DOHH2 (cell line): Measurements from ENCODE around the gene GTF2F1.

Experiments used
- H3F3A ChIP-seq: fragments of 200-600 bp; sonication (generic), shearing (Covaris generic); 2 replicates; pipeline ENCODE4 v1.6.0; 2016; ENCODE audit warnings: antibody characterized with exemption, mild to moderate bottlenecking; ENCODE audit not compliant: control insufficient read depth, insufficient read depth
- H3K27ac ChIP-seq: fragments of 200-600 bp; sonication (generic); 2 replicates; pipeline ENCODE4 v1.5.1; 2014; ENCODE audit warnings: low read depth, mild to moderate bottlenecking, low read length, moderate library complexity
- H3K27me3 ChIP-seq: fragments of 200-600 bp; sonication (generic); 2 replicates; pipeline ENCODE4 v1.6.1; 2014; ENCODE audit warnings: mild to moderate bottlenecking, low read length, mixed read lengths; ENCODE audit not compliant: control insufficient read depth
- H3K36me3 ChIP-seq: fragments of 200-600 bp; sonication (generic); 2 replicates; pipeline ENCODE4 v1.6.1; 2014; ENCODE audit warnings: mild to moderate bottlenecking, low read length, moderate library complexity, mixed read lengths; ENCODE audit not compliant: control insufficient read depth
- H3K4me1 ChIP-seq: fragments of 200-600 bp; sonication (generic); 2 replicates; pipeline ENCODE4 v1.6.1; 2014; ENCODE audit warnings: mild to moderate bottlenecking, low read length, mixed read lengths; ENCODE audit not compliant: control insufficient read depth
- H3K4me2 ChIP-seq: fragments of 200-600 bp; sonication (generic); 2 replicates; pipeline ENCODE4 v1.6.0; 2014; ENCODE audit warnings: mild to moderate bottlenecking, low read length, moderate library complexity
- H3K4me3 ChIP-seq: fragments of 200-600 bp; sonication (generic); 2 replicates; pipeline ENCODE4 v1.5.1; 2014; ENCODE audit warnings: mild to moderate bottlenecking, low read length, mixed read lengths
- H3K79me2 ChIP-seq: fragments of 200-600 bp; sonication (generic); 2 replicates; pipeline ENCODE4 v1.6.1; 2014; ENCODE audit warnings: mild to moderate bottlenecking, low read length, mixed read lengths; ENCODE audit not compliant: control insufficient read depth
- H3K9me2 ChIP-seq: fragments of 200-600 bp; sonication (generic); replicated peaks from 2 replicates; pipeline ENCODE4 v1.6.1; 2014; ENCODE audit warnings: mild to moderate bottlenecking, low read length, mixed read lengths; ENCODE audit not compliant: control insufficient read depth
- H3K9me3 ChIP-seq: fragments of 200-600 bp; sonication (generic); 2 replicates; pipeline ENCODE4 v1.6.1; 2014; ENCODE audit warnings: antibody characterized with exemption, low read length, mixed read lengths; ENCODE audit not compliant: control insufficient read depth, insufficient read depth
- H4K20me1 ChIP-seq: fragments of 200-600 bp; sonication (generic); 2 replicates; pipeline ENCODE4 v1.6.0; 2014; ENCODE audit warnings: low read depth, mild to moderate bottlenecking, antibody characterized with exemption, low read length, moderate library complexity; ENCODE audit not compliant: control insufficient read depth, insufficient read depth
- EZH2phosphoT487 ChIP-seq: fragments of 200-600 bp; sonication (generic); IDR thresholded peaks from 2 replicates; pipeline ENCODE4 v1.6.1; 2017; ENCODE audit warnings: borderline replicate concordance, mild to moderate bottlenecking, antibody characterized with exemption, low read length, moderate library complexity, mixed read lengths
- TF ChIP-seq, protein P1 (sequence below): fragments of 200-600 bp; sonication (generic); IDR thresholded peaks from one replicate; pipeline ENCODE4 v1.5.1; 2014; ENCODE audit warnings: antibody characterized with exemption, mild to moderate bottlenecking, low read depth, low read length; ENCODE audit not compliant: poor library complexity, severe bottlenecking

Gene GTF2F1

DNA sequence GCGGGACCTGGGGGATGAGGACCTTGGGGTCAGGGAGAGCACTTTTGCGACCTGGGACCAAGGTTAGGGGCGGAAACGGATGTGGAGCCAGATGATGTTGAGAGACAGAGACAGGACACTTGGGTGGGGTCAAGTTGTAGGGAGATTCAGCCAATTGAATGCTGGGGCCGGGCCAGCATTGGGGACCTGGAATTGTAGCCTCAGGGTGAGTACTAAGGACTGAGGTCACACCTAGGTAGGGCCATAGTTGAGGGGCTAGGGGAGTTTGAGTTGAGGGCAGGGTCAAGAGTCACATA, 19.2 kb downstream of the GTF2F1 start:
- Histone ChIP-seq H3K79me2 (no peaks in the 10 kb centered on the region), H3K9me2 (no peaks in the 10 kb centered on the region), H3K4me3 (peak overlapping the region; percentile 78), H3F3A (0 out of 2 replicates have a peak, but pooled peaks cover 5% of the 10 kb centered on the region), H3K4me1 (peaks cover 13% of the 10 kb centered on the region), H4K20me1 (no peaks in the 10 kb centered on the region), H3K4me2 (peak overlapping the region; percentile 65), H3K9me3 (no peaks in the 10 kb centered on the region), H3K36me3 (peaks cover 7% of the 10 kb centered on the region), H3K27me3 (no peaks in the 10 kb centered on the region), H3K27ac (peak overlapping the region; percentile 29; the same call in 1 of the 2 replicates)
- TF ChIP-seq, protein P1, sequence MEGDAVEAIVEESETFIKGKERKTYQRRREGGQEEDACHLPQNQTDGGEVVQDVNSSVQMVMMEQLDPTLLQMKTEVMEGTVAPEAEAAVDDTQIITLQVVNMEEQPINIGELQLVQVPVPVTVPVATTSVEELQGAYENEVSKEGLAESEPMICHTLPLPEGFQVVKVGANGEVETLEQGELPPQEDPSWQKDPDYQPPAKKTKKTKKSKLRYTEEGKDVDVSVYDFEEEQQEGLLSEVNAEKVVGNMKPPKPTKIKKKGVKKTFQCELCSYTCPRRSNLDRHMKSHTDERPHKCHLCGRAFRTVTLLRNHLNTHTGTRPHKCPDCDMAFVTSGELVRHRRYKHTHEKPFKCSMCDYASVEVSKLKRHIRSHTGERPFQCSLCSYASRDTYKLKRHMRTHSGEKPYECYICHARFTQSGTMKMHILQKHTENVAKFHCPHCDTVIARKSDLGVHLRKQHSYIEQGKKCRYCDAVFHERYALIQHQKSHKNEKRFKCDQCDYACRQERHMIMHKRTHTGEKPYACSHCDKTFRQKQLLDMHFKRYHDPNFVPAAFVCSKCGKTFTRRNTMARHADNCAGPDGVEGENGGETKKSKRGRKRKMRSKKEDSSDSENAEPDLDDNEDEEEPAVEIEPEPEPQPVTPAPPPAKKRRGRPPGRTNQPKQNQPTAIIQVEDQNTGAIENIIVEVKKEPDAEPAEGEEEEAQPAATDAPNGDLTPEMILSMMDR: no peak
- TF ChIP-seq EZH2phosphoT487: no peak

DNA sequence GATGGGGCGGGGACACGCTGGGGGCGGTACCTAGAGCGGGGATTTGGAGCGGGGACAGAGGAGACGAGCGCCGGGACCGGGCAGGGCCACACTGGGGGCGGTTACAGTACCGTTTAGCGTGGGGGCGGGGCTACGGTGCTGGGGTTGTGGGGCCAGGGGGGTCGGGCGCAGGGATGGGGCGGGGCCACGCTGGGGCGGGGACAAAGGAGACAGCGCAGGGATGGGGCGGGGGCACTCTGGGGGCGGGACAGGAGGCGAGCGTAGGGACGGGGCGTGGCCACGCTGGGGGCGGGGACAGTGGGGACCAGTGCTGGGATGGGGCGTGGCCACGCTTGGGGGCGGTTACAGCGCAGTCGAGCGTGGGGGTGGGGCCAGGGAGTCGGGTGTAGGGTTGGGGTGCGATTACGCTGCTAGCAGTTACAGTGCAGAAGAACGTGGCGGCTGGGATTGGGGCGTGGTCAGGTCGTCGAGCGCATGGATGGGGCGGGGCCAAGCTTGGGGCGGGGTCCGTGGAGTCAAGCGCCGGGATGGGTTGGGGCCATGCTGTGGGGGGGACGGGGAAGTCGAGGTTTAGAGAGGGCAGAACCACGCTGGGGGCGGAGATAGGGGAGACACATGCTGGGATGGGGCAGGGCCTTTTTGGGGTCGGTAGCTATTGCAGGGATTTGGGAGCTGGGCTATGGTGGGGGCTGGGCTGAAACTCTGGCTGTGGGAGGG, 19.7 kb downstream of the GTF2F1 start:
- 0 out of 2 replicates have a peak, but pooled peaks cover 5% of the 10 kb centered on the region for H3F3A ChIP-seq
- H3K4me3 ChIP-seq: peak overlapping the region; percentile 98
- peak overlapping the region; percentile 67 for H3K4me2 ChIP-seq
- peak overlapping the region; percentile 83 for H3K27ac ChIP-seq
- peaks cover 11% of the 10 kb centered on the region for H3K36me3 ChIP-seq
- no peaks in the 10 kb centered on the region for H3K27me3 ChIP-seq
- no peaks in the 10 kb centered on the region for H3K79me2 ChIP-seq
- TF ChIP-seq, protein P1: no peak
- no peak for TF ChIP-seq EZH2phosphoT487
- H3K4me1 ChIP-seq: peaks cover 13% of the 10 kb centered on the region
- H3K9me3 ChIP-seq: no peaks in the 10 kb centered on the region
- H4K20me1 ChIP-seq: no peaks in the 10 kb centered on the region
- H3K9me2 ChIP-seq: no peaks in the 10 kb centered on the region

DNA sequence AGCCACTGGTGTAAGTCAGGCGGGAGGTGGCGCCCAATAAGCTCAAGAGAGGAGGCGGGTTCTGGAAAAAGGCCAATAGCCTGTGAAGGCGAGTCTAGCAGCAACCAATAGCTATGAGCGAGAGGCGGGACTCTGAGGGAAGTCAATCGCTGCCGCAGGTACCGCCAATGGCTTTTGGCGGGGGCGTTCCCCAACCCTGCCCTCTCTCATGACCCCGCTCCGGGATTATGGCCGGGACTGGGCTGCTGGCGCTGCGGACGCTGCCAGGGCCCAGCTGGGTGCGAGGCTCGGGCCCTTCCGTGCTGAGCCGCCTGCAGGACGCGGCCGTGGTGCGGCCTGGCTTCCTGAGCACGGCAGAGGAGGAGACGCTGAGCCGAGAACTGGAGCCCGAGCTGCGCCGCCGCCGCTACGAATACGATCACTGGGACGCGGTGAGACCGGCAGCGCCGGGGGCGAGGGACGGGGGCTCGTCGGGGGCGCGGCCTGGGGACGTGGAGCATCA, 20.3 kb downstream of the GTF2F1 start, which contains the start of gene ALKBH7:
ALKBH7 (plus strand) TSS at position 201 of the 502 bp plus-strand sequence; CDS start at position 228, 27 bp downstream.
- H3K27ac ChIP-seq: peak within 1 kb of the TSS; percentile 83
- no peaks in the 10 kb centered on the region for H3K27me3 ChIP-seq
- H3K9me3 ChIP-seq: no peaks in the 10 kb centered on the region
- H3K9me2 ChIP-seq: no peaks in the 10 kb centered on the region
- H4K20me1 ChIP-seq: no peaks in the 10 kb centered on the region
- H3F3A ChIP-seq: 0 out of 2 replicates have a peak, but pooled peaks cover 5% of the 10 kb centered on the region
- peak within 1 kb of the TSS; percentile 67 for H3K4me2 ChIP-seq
- H3K4me3 ChIP-seq: peak within 1 kb of the TSS; percentile 98
- H3K4me1 ChIP-seq: peaks cover 13% of the 10 kb centered on the region
- H3K79me2 ChIP-seq: no peaks in the 10 kb centered on the region
- peaks cover 17% of the 10 kb centered on the region for H3K36me3 ChIP-seq
- no peak for TF ChIP-seq EZH2phosphoT487
- TF ChIP-seq, protein P1: no peak
